Dermis microvascular lymphatic vessel endothelial cell (primary cell): Measurements from ENCODE around the gene CXCR6. TPM values are rescaled to one million over a fixed set of nuclear protein-coding genes. Genes with fewer than 3 reads are reported as not detected.

ENCODE experiments used
- DNase-seq, 2 donors: peaks; one replicate each; pipeline versions ENCODE4 v3.0.0 to v3.0.0-alpha.2; 2010; ENCODE audit warnings: low read depth in 2 of 2
- total RNA-seq: library from RNA; depleted of rRNA; stranded (reverse); fragments of >200 nt; gene quantifications from 2 replicates; pipeline ENCODE4 v1.2.1, GENCODE V29; 2014

The CXCR6 gene
- total RNA-seq, 1 donor from 2014 or later = not detected

DNA sequence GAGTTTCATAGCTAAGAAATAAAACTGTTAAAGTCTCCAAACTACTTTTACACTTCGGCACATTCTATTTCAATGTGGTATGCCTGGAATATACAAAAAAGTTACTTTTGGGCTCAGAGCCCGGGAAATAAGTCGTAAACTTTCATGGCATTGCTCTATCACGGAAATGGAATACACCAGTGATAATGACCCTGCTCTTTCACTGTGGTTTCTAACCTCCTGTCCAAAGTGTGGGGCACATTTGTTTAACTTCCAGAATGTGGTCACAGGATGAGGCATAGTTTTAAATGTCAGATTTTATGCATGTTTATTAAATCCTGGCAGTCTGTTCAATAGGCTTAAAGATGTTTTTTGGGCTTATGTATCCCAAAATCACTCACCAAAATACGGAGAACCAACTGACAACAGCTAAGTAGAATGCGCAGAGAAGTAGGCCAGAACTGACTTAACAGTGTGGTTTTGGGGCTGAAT, 5.1 kb downstream of the CXCR6 start:
- no peak for DNase-seq

DNA sequence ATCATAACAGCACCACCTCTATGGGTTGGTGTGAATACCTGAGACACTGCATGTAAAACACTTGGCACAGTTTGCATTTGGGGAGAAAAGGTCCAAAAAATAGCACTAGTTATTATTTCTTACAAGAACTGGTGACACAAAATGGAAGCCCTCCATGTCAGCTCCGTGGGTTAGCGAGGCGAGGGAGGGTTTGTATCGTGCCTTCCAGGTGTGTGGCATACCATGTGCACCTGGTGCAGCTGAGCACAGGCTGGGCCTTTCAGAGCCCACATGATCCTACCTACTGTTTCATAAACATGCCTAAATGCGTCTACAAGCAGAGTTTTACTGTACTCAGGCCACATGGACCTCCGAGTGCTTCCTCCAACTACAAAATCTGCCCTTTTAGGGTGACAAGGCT, 5.6 kb downstream of the CXCR6 start:
- DNase-seq = no peak

DNA sequence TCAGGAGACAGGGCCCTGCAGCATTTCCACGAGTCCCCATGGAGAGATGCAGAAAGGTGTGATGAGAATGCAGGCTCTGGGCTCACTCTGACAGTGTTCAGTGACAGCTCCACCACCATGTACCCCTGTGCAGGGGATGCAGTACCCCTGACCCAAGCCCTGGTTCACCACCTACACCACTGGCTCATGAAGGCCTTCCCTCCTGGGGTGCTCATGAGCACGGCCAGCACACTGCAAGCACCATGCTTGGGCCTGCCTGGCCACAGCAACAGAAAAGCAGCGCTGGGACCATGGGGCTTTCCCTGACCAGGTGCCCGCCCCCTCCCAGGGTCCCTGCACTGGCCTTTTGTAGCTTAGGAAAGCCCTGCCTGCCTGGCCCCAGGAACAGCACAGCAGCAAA, 6.2 kb downstream of the CXCR6 start:
- DNase-seq = no peak

DNA sequence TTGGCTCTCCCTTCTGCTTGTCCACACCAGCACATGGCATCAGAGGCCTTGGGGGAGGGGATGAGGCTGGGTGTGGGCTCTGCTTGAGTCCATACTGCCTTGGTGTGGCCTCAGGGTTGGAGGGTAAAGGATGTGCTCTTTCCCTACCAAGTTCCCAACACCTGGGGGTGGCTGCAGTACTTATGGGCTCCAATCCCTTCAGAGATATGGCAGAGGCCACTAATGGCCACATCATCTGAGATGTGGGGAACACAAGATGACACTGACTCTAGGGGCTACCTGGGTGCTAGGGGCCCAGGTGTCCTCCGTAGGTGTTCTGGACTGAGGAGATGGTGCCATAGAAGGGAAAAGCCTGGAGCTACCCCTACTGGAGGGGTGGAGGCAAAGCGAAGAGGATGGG, 6.9 kb downstream of the CXCR6 start:
- DNase-seq = no peak

DNA sequence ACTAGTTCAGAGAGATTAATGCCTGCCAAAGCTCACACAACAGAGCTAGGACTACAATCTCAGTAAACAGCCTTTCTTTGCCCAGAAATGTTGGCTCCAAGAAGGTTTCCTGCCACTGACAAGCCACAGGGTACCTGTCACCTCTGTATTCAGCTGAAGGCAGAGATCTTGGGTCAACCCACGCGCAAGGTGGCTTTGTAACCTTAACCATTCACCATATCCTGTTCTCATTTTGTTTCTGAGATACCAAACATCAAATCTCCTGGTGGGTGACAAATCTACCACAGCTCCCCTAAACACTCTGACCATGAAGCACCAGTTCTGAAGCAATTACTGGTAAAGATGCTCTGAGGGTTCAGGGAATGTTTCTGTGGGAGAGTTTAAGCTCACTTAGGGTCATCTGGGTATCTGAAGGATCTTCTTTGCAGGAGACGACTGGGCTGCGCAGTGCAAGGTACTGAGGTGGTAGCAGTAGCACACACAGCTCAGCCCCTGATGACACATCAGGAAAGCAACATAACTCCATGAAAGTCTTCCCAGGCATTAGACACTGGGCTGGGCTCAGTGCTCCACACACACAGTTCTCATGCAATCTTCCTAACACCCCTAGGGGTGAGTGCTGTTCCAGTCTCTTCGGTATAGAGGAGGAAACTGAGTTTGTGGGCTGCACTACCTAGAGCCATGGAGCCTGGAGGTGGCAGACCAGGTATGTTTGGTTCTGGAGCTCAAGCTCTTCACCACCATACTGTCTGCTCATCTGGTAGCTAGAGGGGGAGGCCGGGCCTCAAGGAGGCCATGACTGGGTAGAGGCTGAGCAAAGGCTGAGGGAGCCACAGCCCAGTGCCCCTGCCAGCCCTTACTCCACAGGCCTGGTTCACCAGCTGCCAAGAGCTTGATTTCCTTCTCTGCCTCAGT, 7.7 kb downstream of the CXCR6 start:
- DNase-seq = no peak

DNA sequence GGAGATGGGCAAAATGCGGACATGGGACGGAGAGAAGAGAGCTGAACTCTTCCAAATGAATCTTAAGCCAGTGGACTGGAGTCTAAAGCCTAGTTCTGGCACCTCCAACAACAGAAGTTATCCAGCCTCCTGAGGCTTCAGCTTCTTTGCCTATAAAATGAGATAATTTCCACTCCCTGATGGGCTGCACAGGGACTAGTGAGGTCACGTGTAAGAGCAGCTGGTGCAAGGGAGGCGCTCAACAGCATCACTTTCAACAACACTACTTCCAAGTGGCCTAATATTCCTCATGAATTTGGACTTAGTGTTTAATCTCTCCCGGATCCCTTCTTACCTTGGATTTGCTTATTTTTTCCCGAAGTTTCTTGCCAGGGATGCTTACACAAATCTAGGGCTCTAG, 8.7 kb downstream of the CXCR6 start:
- DNase-seq = no peak

DNA sequence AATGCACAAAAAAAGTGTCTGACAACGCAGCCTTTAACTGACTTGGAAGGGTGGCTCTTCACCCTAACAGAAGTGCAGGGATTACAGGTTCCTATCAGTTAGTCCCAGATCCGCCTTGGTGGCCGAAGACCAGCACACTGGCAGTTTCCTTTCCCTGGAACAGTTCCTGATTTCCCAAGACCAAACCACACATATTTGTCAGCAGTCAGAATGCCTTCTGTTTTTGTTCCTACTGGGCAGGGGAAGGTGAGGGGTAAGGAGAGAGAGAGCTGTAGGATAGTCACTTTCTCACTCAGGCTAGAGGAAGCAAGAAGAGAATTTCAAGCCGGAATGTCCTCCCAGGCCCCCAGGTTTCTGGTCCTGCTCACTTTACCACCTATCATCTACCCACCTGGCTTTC, 9.2 kb downstream of the CXCR6 start:
- DNase-seq = no peak

DNA sequence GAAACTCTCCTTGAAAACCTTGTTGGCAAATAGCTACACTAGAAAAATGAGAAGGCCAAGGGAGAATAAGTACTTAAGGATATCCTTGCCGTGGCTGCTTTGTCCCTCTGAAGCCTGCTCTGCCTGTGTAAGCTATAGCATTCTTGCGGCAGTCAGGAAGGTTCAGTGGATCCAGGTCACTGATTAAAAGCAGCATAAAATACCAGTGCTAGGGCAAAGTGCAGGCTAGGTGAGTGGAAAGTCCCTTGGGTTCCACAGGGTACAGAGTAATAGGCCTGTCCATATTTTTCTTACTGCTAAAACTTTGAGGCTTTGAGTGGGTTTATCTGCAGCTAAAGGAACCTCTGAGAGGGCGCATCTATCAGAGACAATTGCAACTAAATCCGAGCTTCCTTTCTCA, 10.3 kb downstream of the CXCR6 start:
- no peak for DNase-seq

DNA sequence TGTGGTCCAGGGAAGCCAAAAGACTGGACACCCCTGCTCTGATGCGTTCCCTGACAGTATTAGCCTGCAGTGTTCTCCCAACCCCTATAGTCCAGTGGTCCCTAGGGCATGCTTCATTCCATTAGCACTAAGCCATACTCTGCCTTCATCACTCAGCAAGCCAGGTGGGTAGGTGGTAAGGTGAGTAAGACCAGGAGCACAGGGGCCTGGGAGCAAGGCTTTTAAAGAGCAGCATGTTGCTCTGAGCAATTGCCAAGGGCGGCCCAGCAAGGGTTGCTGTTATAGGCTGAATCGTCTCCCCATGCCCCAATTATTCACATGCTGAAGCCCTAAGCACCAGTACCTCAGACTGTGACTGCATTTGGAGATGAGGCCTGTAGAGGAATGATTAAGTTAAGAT, 11.0 kb downstream of the CXCR6 start:
- no peak for DNase-seq

DNA sequence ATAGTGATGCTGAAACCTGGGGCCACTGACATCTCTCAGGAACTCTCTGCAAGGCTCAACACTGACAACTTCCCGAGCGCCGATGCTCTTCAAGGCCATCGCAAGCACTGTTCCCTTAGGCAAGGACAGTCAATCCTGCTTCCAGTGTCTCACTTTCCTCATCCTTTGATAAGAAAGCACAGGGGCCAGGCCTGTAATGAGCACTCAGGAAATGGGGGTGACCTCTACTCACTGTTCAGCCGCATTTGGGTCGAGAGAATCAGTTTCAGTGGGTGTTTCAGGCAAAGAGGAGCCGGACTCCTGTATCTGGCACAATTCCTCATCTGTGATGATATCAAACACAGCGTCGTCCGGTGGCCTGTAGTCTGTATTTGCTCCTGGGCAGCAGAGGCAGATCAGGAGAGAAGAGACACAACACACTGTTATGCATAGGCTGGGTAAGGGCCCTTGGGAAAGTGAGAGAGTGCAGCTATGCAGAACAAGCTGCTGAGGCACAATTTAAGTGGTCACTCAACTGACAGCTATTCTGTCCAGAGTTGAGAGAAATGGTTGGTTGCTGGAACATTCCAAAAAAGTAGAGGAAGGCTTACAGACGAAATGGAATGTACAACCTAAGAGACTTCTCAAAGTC, 11.9 kb downstream of the CXCR6 start:
- no peak for DNase-seq

DNA sequence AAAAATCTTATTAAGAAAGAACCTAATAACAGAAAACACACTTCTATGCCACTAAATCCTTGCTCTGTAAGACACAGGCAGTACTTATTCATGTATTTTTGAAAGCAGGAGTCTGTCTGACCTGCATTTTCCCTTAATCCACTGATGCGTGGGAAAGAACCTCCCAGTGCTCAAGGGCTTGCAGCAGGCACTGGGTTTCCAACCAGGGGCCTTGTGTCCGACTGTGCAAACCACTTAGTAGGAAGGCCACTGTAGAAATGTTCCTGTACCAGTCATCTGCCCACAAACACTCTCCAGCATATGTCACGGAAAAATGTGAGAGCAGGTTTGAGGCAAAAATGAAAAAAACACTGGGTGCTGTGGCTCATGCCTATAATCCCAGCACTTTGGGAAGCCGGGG, 12.4 kb downstream of the CXCR6 start:
- no peak for DNase-seq

DNA sequence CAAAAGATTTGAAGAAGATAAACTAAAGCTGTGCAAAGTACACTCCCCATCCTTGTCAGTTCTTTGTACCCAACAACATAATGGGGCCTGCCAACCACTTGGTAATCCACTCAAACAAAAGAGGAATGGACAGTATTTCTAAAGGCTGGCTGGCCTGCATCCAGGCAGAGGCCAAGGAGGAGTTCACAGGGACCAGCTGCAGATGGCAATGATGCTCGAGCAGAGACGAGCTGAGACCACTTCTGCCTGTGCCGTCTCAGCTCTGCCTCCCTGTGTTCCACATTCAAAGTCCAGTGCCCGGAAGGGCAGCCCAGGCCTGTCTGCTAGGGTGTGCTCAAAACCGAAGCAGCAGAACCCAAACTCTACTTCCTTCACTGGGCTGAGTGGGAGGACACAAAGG, 14.3 kb downstream of the CXCR6 start:
- no peak for DNase-seq

DNA sequence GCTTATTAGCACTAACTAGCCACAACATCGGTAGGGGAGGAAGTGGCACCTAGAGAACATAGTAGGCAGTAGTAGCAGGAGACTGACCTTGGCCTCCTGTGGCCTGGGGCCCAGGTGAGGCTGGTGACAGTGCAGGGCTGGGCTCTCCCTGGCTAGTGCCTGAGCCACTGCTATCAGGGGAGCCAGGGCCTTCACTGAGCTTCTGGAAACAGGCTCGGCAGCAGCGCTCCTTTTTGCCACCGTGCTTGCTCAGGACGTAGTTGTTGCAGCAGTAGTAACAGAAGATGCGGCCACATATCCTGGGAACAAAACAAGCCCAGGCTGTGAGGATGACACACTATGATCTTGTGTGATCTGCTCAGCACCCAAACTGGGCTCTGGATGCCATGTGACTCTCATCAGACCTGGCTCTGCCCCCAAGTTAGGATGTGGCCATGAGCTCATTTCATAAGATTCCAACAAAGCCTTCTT, 15.1 kb downstream of the CXCR6 start:
- no peak for DNase-seq

DNA sequence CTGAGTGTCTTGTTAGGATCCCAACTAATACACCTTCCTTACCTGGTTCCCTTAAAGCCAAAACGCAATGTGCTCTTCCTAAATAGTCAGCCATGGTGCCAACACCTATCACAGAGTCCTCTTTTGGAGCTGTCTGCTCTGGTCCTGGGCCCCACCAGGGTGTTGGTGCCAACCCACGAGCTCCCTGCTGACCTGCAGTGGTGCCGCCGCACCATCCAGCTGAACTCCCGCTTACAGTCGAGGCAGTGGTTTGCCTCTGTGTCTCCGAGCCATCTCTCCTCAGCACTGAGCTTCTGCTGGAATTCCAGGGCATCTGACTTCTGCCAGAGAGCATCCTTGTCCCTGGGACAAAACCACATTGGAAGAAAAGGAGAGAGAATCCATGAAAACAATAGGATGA, 15.9 kb downstream of the CXCR6 start:
- no peak for DNase-seq

DNA sequence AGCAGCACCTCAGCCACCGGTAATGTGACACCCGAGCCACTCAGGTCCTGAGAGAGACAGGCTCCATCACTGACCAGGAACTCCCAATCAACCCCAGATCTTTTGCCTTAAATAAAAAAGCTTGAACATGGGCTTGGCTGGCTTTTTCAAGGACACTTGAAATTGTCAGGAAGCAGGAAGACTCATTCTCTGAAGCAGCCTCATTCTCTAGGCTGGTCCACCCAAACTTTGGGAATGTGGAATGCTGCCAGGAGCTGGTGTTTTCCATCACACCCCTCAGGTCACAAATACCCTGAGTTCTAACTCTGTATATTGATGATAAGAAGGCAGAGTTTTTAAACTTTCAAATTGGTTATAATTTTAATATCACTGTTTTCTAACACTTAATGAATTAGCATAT, 17.0 kb downstream of the CXCR6 start:
- DNase-seq = no peak

DNA sequence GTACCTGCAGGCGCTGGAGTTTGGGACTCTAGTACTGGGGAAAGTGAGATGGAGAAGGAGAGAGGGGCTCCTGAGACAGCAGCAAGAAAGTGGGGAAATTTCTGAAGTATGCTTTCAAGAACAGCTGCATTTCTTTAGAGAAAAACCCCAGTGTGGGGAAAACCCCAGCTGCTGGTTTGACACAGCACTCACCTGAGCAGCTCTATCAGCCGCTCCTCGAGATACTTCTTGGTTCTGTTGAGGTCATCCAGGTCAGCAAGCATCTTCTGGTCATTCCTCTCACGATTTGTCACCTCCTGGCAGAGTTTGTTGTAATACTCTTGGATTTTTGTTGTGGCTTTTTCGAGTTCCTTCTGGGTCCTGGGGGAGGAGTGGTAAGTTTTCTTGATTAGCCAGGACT, 18.8 kb downstream of the CXCR6 start:
- no peak for DNase-seq

DNA sequence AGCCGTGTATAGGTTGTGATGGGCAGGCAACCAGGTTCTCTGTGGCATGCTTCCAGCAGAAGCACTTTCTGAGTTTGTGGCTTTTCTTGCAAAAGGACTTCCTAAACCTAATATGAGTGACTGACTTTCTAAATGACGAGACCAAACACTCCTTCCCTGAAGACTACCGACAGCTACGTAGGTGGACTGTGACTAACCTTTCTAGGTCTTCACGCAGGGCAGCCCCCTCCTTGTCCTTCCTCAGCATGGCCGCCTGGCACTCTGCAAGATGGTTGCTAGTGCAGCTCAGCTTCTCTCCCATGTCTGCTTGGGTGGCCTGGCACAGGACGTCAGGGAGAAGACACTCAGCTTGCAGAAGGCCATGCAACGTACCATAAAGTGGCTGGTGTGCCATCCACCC, 20.9 kb downstream of the CXCR6 start:
- no peak for DNase-seq

DNA sequence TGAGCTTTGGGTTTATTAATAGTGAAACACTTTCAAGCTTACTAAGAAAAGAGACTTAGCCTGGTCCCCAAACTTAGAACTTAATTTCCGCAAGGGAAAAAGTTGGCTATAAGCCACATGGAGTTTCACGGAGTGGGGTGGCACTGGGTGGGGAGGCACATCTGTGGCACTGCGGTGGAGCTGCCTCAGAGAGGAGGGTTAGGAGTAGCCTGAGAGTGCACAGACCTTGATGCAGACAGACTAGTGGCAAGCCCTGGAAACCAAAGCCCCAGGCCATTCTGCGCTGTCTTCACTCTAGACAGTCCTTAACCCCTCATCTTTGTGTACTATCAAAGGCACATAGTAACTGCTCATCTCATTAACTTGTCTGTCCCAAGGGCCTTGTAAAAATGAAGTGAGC, 22.0 kb downstream of the CXCR6 start:
- DNase-seq = no peak

DNA sequence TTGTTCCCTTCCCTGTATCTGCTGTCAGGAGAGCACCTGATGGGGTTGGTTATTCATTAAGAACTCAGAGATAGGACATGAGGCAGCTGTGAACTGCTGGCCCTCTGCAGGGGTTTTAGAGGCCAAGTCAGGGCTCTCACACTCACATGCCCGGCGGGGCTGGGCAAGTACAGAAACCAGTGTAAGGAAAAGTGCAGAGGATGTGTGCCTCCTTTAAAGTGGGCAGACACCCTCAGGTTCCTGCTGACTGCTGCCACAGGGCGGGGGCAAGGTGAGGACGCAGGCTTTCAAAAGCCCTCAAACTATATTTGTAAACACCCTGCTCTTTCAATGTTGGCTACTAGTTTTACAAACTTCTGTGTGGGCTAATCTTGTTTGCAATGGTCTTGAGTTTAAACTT, 22.4 kb downstream of the CXCR6 start:
- no peak for DNase-seq

DNA sequence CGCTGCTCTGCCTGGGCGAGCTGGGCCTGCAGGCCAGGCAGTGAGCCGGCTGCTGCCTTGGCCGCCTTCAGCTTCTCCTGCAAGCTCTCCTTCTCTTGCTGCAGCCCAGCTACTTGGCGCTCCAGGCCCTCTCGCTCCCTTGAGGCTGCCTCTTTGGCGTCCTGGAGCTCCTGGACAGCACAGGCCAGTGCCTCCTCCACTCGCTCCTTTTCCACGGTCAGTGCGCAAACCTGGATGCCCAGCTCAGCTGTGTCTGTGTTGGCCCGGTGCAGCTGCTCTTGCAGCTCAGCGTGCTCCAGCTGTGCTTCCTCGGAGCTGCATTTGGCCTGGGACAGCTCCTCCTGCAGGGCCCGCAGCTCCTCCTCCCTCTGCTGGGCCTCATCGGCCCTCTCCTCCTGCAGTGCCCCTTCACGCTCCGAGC, 23.1 kb downstream of the CXCR6 start:
- DNase-seq = no peak

DNA sequence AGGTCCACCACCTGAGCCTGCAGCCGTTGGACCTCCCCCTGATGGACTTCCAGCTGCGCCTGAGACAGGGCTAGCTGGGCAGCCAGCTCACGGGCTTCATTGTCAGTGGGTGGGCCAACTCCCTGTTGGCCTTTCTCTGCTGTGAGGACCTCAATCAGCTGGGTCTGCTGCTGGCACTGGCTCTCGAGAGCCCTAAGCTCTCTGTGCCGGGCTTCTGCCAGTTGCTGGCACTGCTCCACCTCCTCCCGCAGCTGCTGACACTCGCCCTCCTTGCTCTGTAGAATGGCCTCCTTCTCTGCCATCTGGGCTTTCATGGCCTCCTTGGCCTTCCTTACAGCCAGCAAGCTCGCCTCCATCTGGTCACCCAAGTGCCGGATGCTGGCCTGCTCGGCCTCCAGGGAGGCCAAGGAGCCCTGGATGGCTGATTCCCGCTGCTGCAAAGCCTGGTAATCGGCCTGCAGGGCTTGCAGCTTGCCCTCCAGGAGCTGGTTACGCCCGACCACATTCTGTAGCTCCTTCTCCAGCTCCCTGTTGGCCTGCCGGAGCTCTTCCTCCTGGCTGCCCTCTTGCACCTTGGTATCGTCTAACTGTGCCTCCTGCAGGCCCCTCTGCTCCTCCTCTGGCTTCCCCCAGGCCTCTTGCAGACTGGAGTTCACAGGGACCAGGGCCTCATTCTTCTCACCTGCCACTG, 23.8 kb downstream of the CXCR6 start:
- no peak for DNase-seq

DNA sequence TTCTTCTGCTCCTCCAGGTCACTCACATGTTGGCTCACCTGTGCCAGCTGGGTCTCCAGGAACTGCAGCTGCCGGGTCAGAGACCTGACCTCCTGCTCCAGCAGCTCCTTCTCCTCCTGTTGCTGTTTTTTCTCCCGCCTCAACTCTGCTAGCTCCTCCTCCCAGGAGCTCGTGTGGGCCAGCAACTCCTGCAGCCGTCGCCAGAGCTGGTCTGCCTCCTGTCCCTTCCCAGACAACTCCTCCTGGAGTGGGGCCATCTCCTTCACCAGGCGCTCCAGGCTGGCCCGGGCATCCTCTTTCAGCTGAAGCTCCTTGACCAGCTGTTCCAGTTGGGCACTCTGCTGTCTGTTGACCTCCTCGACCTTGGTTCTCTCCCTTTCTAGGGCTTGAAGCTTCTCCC, 24.5 kb downstream of the CXCR6 start:
- DNase-seq = no peak
